Activated T-cell treated with anti-CD3 and anti-CD28 coated beads for 1 hour (primary cell): ENCODE results near the gene EP400.

ENCODE experiments used
- DNase-seq: peaks from one replicate; pipeline ENCODE4 v3.0.0-alpha.2; 2020; ENCODE audit warnings: low read depth

EP400 gene

GRCh38 chr12:131986910-131987309 lies 37.2 kb downstream of the EP400 start:
- DNase-seq = no peak

DNA sequence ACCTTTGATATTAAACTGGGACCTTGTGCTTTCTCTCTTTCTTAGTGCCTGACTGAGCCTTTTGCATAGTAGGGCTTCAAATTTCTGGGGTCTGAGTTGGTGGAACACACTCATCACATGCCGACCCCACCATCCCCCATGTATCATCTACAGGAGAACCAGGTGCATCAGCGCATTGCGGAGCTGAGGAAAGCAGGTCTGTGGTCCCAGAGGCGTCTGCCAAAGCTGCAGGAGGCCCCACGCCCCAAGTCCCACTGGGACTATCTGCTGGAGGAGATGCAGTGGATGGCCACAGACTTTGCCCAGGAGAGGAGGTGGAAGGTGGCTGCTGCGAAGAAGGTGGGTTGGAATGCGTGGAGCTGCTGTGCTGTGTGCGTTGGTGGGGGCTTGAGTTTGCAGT lies 37.8 kb downstream of the EP400 start:
- no peak for DNase-seq

DNA sequence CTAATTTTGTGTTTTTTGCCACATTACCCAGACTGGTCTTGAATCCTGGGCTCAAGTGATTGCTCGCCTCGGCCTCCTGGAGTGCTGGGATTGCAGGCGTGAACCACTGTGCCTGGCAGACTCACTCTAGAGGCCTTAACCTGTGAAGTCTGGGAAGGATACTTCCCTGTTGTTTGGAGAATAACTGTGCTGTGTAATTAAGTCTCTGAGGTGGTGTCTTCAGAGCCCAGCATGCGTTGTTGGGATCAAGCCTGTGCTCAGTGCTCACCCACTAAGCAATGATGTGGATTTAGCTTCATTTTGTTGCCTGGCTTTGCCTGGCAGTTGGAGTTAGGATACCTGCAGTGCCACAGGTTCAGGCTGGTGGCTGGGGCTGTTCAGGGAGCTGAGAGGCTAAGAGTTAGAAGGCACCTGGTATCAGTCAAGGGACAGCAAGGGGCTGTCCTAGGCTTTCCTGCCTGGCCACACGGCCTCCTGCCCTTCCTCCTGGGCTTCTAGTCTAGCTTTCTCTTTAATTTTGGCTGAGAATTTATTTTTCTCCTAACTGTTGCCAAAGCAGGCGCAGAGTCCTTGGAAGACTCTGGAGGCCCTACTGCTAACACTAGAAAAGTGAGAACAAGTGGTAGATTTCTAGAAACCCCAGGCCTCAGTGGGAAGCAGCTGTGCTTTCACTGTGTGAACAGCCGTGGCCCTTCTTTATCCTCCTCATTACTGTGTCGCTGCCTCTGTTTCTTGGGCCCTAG lies 38.5 kb downstream of the EP400 start:
- DNase-seq = no peak

DNA sequence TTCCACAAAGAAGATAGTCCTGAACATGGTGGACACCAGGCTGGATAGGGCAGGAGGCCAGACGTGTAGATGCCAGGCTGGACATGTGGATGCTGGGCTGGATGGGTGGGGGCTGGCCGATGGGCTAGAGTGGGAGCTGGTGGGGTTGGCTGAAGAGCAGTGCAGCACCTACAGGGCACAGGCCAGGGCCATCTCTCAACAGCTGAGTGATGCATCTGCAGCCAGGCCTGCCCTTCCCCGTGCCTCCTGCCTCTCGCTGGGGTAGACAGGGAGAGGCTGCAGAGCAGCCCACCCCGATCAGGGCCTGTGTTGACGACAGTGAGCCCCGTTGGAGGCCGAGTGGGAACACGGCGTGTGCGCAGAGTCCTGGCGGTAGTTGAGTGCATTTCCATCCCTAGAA lies 39.3 kb downstream of the EP400 start:
- no peak for DNase-seq

DNA sequence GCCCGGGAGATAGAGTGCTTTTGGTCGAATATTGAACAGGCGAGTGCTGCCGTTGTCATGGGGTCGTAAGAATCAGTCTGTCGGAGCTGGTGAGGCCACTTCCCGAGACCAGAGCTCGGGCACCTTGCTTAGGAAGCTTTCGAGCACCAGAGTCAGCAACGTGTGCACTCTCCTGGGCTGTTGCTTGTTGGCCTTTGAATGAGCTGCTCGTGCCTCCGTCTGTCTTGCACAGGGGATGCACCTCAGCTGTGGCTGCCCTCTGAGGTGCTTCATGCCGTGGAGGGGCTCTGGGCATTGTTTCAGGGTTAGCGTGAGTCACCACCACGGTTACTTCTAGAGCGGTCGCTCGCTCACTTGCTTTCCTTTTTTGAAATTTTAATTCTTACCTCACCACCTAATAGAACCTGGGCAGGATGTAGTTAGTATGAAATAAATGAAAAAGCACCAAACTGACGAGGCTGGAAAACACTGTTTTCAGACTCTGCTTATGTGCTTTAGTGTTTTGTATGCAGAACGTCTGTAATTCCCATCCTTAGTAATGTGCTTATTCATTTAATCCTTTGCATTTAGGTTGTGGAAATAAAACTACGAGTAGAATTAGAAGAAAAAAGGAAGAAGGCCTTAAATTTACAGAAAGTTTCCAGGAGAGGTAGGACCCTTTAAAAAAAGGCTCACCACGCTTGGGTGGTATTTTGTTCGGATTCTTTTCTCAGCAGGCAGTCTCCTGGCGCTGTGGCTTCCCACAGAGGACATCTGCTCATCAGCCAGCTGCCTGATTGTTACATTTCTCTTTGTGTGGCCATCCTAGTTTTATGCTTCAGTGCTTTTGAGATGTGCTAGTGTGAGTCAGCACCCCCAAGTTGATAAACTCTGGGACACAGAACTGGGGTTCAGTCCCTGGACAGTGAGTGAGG lies 40.6 kb downstream of the EP400 start:
- DNase-seq = no peak

GRCh38 chr12:131990980-131991305 lies 41.2 kb downstream of the EP400 start:
- no peak for DNase-seq

- DNase-seq = no peak
These were observed 42.2 kb downstream of the EP400 start for GRCh38 chr12:131991816-131992430.

DNA sequence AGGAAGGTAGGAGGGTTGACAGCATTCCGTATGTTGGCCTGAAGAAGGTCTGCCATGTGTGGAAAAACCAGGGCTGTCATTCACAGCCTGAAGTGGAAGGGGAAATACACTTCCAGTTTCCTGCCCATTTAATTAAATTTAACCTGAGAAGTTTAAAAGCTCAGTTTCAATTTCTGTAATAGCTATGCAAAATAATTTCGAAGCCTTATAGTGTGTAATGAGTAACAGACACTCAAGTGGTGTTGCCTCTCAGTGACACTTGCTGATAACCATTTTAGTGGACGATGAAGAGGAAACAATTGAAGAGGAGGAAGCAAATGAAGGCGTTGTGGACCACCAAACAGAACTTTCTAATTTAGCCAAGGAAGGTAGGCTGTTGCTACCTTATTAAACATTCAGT lies 44.8 kb downstream of the EP400 start:
- DNase-seq = no peak

- no peak for DNase-seq
These were observed 50.6 kb downstream of the EP400 start for GRCh38 chr12:132000286-132000872.

DNA sequence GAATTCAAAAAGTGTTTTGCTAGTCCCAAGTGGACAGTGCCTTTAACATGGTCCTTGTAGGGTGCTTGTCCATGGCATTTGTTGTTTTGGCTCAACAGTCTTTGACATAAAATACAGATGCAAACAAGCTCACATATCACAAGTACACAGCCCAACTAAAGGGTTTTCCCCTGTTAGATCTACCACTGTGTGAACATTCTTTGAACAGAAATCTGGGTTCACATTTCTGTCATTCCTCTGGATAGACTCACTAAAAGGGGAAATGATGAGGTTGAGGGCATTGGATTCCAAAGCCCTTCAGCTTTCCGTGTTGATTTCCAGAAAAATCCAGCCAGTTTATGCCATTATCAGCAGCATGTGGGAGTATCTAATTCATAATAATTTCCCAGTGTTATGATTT lies 54.1 kb downstream of the EP400 start:
- no peak for DNase-seq

- DNase-seq = no peak
These were observed 55.2 kb downstream of the EP400 start for GRCh38 chr12:132004946-132005345.

DNA sequence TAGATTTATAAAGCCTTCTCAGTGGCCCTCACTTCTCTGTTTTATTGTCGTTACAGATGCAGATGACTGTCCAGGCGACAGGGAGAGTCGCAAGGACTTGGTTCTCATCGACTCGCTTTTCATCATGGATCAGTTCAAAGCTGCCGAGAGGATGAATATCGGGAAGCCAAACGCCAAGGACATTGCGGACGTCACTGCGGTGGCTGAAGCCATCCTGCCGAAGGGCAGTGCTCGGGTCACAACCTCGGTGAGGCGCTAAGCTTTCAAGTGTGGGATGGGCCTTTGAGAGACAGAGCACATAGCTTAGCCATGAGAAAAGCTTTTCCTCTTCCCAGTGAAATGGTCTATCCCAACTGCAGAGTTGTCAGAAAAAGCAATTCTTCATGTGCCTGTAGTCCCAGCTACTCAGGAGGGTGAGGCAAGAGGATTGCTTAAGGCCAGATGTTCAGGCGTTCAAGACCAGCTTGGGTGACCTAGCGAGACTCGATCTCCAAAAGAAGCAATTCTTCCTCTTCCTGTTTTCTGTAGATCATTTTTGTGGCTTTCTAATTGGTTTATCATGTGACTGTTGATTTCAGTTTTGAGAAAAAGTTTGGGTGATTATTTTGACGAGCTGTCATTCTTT lies 56.4 kb downstream of the EP400 start:
- DNase-seq = no peak

DNA sequence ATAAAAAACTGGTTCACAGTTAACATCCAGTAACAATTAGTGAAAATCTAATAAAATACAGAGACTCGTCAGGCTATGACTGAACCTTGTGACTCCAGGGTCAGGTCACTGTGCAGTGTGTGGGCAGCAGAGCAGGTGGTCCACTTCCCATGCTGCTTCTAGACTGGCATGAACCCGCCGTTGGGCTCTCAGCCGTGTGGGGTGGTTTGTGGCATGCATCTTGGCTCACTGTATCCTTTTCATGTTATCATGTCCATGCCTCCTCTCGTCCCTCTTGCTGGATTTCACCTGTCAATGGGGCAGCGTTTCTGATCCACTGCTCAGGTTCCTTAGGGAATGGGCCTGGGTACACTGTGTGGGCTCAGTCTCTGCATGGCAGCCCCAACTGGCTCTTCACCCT lies 57.3 kb downstream of the EP400 start:
- no peak for DNase-seq

- DNase-seq = no peak
These were observed 59.7 kb downstream of the EP400 start for GRCh38 chr12:132009336-132009859.

DNA sequence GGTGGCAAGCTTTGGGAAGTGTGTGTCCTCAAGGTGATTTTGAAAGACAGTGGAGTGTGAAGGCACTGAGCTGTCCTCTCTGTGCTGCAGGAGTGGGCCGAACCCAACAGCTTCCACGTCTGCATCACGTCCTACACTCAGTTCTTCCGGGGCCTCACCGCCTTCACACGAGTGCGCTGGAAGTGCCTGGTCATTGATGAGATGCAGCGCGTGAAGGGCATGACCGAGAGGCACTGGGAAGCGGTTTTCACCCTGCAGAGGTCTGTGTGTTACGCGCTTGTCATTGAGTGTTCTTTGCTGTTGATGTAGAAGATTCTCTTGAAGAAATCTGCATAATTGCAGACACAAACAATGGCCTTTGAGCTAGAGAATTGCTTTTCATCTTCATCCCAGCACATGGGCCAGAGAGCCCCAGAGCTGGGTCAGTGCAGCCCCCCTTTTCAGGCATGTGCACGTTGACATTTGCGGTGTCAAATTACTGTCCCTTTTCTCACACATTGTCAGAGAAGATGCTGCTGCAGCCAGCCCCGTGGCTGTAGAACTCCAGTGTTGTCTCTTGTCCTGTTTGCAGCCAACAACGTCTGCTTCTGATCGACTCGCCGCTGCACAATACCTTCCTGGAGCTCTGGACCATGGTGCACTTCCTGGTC lies 63.3 kb downstream of the EP400 start:
- no peak for DNase-seq

DNA sequence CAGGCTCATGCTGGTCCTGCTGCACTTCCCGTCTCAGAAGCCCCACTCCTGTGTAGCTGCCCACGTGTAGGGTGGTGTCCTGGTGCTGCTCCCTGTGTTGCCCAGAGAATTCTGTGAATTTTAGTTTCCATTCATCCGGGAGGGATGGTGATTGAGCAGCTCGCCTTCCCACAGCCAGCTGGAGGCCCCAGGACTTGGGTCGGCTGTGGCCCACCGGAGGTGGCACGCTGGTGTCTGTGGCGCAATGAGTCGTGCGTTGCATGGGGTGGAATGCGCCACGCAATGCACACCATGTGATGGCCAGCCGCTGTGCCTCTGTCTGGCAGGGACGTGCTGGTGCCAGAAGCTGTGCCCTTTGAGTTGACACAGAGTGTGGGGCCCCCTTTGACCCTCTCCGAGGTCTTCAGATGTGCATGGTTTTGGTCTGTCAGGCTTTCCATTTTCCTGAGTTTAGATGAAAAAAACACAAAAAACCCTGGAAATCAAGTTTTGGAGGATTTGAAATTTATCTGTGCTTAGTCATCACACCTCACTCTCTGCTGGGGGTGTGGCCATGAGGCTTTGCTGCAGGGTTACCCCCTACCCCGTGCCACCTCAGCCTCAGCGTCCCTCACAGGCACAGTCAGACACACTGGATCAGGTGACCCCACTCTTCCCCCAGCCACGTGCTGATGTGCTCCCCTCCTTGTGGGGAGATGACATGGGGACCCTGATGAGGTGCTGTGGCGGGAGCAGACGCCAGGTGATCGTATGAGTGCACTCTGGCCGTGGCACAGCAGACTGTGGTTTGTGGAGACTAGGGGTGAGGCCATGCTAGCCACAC lies 64.6 kb downstream of the EP400 start:
- no peak for DNase-seq

- DNase-seq = no peak
These were observed 65.2 kb downstream of the EP400 start for GRCh38 chr12:132014915-132015280.

DNA sequence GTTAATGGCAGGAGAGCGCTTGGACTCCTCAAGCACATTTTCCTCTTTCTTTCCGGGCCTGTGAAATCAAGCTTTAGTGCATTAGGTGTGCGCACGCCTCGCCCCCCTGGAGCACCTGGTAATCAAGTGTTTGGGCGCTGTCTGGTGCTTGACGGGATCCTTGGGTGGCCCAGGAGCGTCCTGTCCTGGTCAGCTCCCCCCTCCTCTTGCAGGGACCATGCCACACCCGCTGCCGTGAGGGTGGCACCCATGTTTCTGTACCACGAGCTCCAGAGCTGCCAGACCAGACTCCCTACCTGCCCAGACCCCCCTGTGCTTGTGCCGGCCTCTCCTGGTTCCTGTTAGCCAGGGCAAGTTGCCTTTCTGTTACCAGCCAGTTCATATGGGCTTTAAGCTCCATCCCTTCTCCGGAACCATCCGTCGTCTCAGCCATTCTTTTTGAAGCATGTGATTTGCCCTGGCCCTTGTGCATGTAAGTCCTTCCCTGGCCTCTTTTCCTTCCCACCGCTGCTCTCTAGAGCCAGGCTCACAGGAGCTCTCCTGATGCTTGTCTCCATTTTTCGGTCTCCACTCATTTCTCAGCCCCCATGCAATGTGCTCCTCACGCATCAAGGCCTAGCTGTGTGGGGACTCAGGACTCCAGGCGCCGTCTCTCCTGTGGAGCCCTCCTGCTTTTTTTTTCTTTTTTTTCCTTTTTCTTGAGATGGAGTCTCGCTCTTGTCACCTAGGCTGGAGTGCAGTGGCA lies 66.1 kb downstream of the EP400 start:
- DNase-seq = no peak

DNA sequence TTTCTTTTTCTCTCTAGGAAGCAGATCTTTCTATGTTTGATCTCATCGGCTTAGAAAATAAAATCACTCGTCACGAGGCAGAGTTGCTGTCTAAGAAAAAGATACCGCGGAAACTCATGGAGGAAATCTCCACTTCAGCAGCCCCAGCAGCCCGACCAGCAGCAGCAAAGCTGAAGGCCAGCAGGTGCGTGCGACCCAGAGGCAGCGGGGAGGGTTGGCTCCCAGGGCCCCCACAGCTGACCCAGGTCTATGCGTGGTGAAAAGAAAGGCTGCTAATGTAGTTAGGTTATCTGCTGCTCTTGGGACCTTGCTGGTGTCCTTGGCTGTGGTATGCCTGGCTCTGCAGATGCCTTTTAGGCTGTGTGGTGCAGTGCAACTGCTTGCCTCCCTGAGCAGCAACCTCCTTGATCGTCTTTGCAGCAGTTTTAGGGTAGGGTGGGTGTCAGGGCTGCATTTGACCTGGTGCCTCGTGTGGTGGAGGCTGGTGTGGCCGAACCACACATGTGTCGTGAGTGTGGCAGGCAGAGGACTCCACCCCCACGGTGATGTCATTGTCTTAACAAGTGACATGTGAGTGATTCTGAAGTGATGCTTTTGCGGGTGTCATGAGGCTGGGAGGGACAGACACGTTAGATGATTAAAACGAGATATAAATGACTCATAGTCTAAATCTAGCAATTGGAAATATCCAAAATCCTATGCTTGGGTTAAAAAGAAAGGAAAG lies 68.6 kb downstream of the EP400 start:
- DNase-seq = no peak
